MM.1S (cell line): Measurements from ENCODE around the gene USF1.

Experiments
- DNase-seq: peaks from one replicate; pipeline ENCODE4 v3.0.0-alpha.2; 2015
- H2AFZ ChIP-seq: fragments of 300-600 bp; sonication (generic); 2 replicates; pipeline ENCODE4 v1.6.0; 2016; ENCODE audit warnings: antibody characterized with exemption, low read length
- H3F3A ChIP-seq: fragments of 300-600 bp; sonication (generic); 2 replicates; pipeline ENCODE4 v1.6.1; 2016; ENCODE audit warnings: mild to moderate bottlenecking, antibody characterized with exemption, low read length, moderate library complexity, mixed read lengths; ENCODE audit not compliant: insufficient read depth
- H3K27ac ChIP-seq: fragments of 300-600 bp; sonication (generic); 2 replicates; pipeline ENCODE4 v1.5.1; 2016; ENCODE audit warnings: mild to moderate bottlenecking, low read length
- H3K27me3 ChIP-seq: fragments of 300-600 bp; sonication (generic); replicated peaks from 2 replicates; pipeline ENCODE4 v1.6.0; 2016; ENCODE audit warnings: low read length; ENCODE audit not compliant: insufficient read depth
- H3K36me3 ChIP-seq: fragments of 300-600 bp; sonication (generic); replicated peaks from 2 replicates; pipeline ENCODE4 v1.6.1; 2016; ENCODE audit warnings: mild to moderate bottlenecking, low read length, mixed read lengths; ENCODE audit not compliant: insufficient read depth
- H3K4me1 ChIP-seq: fragments of 300-600 bp; sonication (generic); 2 replicates; pipeline ENCODE4 v1.6.1; 2016; ENCODE audit warnings: low read length, mixed read lengths
- H3K4me2 ChIP-seq: fragments of 300-600 bp; sonication (generic); 2 replicates; pipeline ENCODE4 v1.6.0; 2016; ENCODE audit warnings: low read depth, low read length
- H3K4me3 ChIP-seq: fragments of 300-600 bp; sonication (generic); 2 replicates; pipeline ENCODE4 v1.5.1; 2016; ENCODE audit warnings: low read length, mixed read lengths
- H3K79me2 ChIP-seq: fragments of 300-600 bp; sonication (generic); 2 replicates; pipeline ENCODE4 v1.6.1; 2016; ENCODE audit warnings: mixed run types, low read length, mixed read lengths
- H3K9ac ChIP-seq: fragments of 300-600 bp; sonication (generic); 2 replicates; pipeline ENCODE4 v1.6.1; 2016; ENCODE audit warnings: low read length, mixed read lengths
- H3K9me2 ChIP-seq: fragments of 300-600 bp; sonication (generic); replicated peaks from 2 replicates; pipeline ENCODE4 v1.6.1; 2016; ENCODE audit warnings: mild to moderate bottlenecking, low read length, mixed read lengths; ENCODE audit not compliant: insufficient read depth
- H3K9me3 ChIP-seq: fragments of 300-600 bp; sonication (generic); replicated peaks from 2 replicates; pipeline ENCODE4 v1.6.1; 2016; ENCODE audit warnings: mild to moderate bottlenecking, low read length, mixed read lengths; ENCODE audit not compliant: insufficient read depth
- H4K20me1 ChIP-seq: fragments of 300-600 bp; sonication (generic); 2 replicates; pipeline ENCODE4 v1.6.1; 2016; ENCODE audit warnings: mild to moderate bottlenecking, low read length, moderate library complexity, mixed read lengths; ENCODE audit not compliant: insufficient read depth
- EZH2 ChIP-seq: fragments of 300-600 bp; sonication (generic); optimal IDR thresholded peaks from 2 replicates; pipeline ENCODE3; 2017; ENCODE audit warnings: low read depth, mild to moderate bottlenecking, antibody characterized with exemption, low read length, mixed read lengths
- EZH2phosphoT487 ChIP-seq: fragments of 300-600 bp; sonication (generic); IDR thresholded peaks from 2 replicates; pipeline ENCODE4 v1.6.1; 2018; ENCODE audit warnings: antibody characterized with exemption, low read length
- TF ChIP-seq, protein P1 (sequence below): fragments of 300-600 bp; sonication (generic); IDR thresholded peaks from 2 replicates; pipeline ENCODE4 v1.5.1; 2016; ENCODE audit warnings: antibody characterized with exemption, low read length, mixed read lengths

USF1 gene

DNA sequence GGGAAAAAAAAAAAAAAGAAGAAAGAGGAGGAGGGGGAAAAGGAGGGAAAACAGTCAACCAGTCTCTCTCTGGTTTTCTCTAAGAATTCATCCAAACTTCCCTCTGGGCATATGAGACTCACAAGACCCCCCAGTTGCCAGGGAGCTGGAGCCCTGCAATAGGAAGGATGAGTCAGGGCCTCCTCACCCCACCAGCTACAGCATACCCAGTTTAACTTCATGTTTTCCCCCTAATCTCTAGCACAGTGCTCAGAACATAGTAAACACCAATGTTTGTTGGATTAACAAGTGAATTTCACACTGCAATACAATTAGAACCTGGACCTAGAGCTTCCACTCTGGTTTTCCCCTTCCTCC lies 32.7 kb downstream of the USF1 start:
- H2AFZ ChIP-seq = no peak overlapping the region
- no peaks in the 10 kb centered on the region for H3K36me3 ChIP-seq
- peak overlapping the region; percentile 51 for H3K4me3 ChIP-seq
- H3K9me2 ChIP-seq = no peaks in the 10 kb centered on the region
- peaks cover 19% of the 10 kb centered on the region for H3F3A ChIP-seq
- H3K4me2 ChIP-seq = peak overlapping the region; percentile 89
- peaks cover 78% of the 10 kb centered on the region for H3K79me2 ChIP-seq
- H3K27ac ChIP-seq = peak overlapping the region; percentile 88
- DNase-seq = no peak
- peaks cover 16% of the 10 kb centered on the region for H3K4me1 ChIP-seq
- H3K9me3 ChIP-seq = no peaks in the 10 kb centered on the region
- H3K9ac ChIP-seq = peak overlapping the region; percentile 36; the same call in 1 of the 2 replicates
- no peaks in the 10 kb centered on the region for H4K20me1 ChIP-seq
- TF ChIP-seq EZH2 = no peak
- TF ChIP-seq EZH2phosphoT487 = no peak
- TF ChIP-seq, protein P1, sequence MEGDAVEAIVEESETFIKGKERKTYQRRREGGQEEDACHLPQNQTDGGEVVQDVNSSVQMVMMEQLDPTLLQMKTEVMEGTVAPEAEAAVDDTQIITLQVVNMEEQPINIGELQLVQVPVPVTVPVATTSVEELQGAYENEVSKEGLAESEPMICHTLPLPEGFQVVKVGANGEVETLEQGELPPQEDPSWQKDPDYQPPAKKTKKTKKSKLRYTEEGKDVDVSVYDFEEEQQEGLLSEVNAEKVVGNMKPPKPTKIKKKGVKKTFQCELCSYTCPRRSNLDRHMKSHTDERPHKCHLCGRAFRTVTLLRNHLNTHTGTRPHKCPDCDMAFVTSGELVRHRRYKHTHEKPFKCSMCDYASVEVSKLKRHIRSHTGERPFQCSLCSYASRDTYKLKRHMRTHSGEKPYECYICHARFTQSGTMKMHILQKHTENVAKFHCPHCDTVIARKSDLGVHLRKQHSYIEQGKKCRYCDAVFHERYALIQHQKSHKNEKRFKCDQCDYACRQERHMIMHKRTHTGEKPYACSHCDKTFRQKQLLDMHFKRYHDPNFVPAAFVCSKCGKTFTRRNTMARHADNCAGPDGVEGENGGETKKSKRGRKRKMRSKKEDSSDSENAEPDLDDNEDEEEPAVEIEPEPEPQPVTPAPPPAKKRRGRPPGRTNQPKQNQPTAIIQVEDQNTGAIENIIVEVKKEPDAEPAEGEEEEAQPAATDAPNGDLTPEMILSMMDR = no peak
- H3K27me3 ChIP-seq = no peaks in the 10 kb centered on the region

DNA sequence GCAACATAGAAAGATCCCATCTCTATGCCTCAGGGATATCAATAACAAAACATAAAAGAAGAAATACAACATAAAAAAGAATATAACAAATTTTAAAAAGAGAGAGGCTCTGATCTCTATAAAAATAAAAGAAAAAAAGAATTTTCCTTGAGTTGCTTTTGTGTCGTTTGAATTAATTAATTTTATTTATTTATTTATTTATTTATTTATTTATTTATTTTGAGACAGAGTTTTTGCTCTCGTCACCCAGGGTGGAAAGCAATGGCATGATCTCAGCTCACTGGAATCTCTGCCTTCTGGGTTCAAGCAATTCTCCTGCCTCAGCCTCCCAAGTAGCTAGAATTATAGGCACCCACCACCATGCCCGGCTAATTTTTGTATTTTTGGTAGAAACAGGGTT lies 33.4 kb downstream of the USF1 start:
- Histone ChIP-seq H3K4me1 (peaks cover 16% of the 10 kb centered on the region), H3K79me2 (peaks cover 78% of the 10 kb centered on the region), H3K4me3 (no peak overlapping the region), H3K27ac (no peak overlapping the region; the same call in 1 of the 2 replicates), H2AFZ (no peak overlapping the region), H3F3A (peaks cover 19% of the 10 kb centered on the region), H3K9ac (no peak overlapping the region), H4K20me1 (no peaks in the 10 kb centered on the region), H3K9me2 (no peaks in the 10 kb centered on the region), H3K27me3 (no peaks in the 10 kb centered on the region), H3K36me3 (no peaks in the 10 kb centered on the region), H3K9me3 (no peaks in the 10 kb centered on the region), H3K4me2 (no peak overlapping the region; the same call in 1 of the 2 replicates)
- TF ChIP-seq, protein P1 = no peak
- TF ChIP-seq EZH2phosphoT487 (no peak), EZH2 (no peak)
- DNase-seq = no peak

DNA sequence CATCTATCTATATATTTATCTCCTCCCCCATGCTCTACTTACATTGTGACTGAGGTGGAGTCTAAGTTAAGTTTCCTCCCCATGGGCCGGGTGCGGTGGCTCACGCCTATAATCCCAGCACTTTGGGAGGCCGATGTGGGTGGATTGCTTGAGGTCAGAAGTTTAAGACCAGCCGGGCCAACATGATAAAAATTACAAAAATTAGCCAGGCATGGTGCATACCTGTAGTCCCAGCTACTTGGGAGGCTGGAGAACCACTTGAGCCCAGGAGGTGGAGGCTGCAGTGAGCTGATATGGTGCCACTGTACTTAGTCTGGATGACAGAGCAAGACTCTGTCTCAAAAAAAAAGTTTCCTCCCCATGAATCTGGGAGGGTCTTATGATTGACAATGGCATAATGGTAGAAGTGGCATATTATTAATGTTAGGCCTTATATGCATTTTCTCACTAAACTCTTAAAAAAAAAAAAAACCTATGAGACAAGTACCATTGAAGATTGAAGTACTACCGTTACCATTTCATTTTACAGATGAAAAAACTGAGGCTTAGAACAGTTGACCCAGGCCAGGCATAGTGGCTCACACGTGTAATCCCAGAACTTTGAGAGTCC lies 36.1 kb downstream of the USF1 start:
- H3K79me2 ChIP-seq = peaks cover 88% of the 10 kb centered on the region
- TF ChIP-seq, protein P1 = no peak
- TF ChIP-seq EZH2phosphoT487 (no peak), EZH2 (no peak)
- no peaks in the 10 kb centered on the region for H4K20me1 ChIP-seq
- H3K27me3 ChIP-seq = no peaks in the 10 kb centered on the region
- H3F3A ChIP-seq = peaks cover 19% of the 10 kb centered on the region
- no peak overlapping the region for H2AFZ ChIP-seq
- H3K9me2 ChIP-seq = no peaks in the 10 kb centered on the region
- no peaks in the 10 kb centered on the region for H3K9me3 ChIP-seq
- DNase-seq = peak; percentile 2
- no peak overlapping the region for H3K4me3 ChIP-seq
- no peak overlapping the region for H3K9ac ChIP-seq
- no peaks in the 10 kb centered on the region for H3K36me3 ChIP-seq
- peaks cover 16% of the 10 kb centered on the region for H3K4me1 ChIP-seq
- no peak overlapping the region for H3K4me2 ChIP-seq
- no peak overlapping the region for H3K27ac ChIP-seq
